GM10248 (cell line): ENCODE results near the gene ADGRG4.
"Not testable (repeated sequence)": the region's sequence is repeated elsewhere in the genome, so short reads cannot be mapped to it uniquely, and the experiment has no call there.

Source experiments
- CTCF ChIA-PET: fragments of 300-600 bp; sonication (Branson Sonifier 250); formaldehyde crosslinking; extraction: SDS; loops from one replicate; lab custom pipeline; 2021; ENCODE audit warnings: antibody characterized with exemption; lab: Yijun Ruan, JAX
- POLR2A ChIA-PET: fragments of 350-650 bp; sonication (Branson Sonifier 250); formaldehyde crosslinking; extraction: SDS; loops from one replicate; lab custom pipeline; 2020; ENCODE audit warnings: antibody characterized with exemption; lab: Yijun Ruan, JAX
- DNase-seq: peaks from one replicate; pipeline ENCODE4 v3.0.0; 2012; ENCODE audit errors: extremely low spot score
- CTCF ChIP-seq: IDR thresholded peaks from 2 replicates; pipeline ENCODE4 v1.5.1; 2012; ENCODE audit warnings: mild to moderate bottlenecking, low read depth; ENCODE audit errors: extremely low read depth, missing control alignments, control extremely low read depth

The ADGRG4 gene

GRCh38 chrX:136300721-136301120 lies at the start of gene ADGRG4:
Gene ADGRG4 (plus strand): TSS chrX:136300963. CDS start chrX:136308778, 7,815 bp downstream.
- POLR2A ChIA-PET, DNase-seq: not testable (repeated sequence)

DNA sequence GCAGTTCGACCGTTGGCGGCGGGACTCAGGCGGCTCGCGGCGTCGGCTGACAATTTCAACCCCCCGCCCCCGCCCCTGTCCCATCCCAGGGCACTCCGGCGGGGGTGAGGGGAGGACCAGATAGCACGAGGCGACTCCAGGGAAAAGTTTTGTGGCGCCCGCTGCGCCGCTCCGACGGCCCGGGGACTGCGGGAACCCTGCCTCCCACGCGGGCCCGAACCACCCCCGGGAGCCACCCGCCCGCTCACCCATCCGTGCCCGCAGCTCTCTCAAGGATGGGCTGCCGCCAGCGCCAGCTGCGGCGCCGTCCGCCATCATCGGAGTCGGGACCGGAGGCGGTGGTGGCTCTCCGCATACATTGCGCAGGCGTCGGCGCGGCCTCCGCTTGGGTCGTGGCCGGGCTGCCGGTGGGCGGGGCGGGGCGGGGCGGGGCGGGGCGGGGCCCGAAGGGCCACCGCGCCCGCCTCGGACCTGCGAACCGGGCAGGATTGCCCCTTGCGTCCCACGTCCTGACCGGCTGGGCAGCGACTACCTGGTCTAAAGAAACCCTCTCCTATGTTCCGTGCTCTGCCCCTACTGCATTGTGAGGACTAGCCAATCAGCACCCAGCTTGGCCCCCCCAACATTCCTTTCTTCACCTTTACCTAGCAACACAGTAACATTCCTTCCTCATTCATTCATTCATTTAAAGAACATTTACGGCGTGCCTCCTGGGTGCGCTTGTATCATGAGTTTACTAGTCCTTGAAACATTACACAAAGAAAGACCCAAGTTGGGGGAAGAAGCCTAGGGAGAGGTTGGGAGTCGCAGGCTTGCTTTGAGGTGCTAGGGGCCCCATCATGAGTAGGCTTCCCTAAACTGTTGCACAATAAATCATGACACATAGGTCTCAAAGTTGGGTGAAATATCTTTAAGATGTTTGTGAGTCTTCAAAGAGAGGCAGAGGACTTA lies 49.4 kb upstream of the ADGRG4 start, which contains the start of gene MAP7D3:
MAP7D3 (minus strand) TSS at position 360 of the 951 bp plus-strand sequence; CDS start at position 318, 42 bp downstream.
- TF ChIP-seq CTCF: no peak
- CTCF ChIA-PET: no interaction called here
- POLR2A ChIA-PET: no interaction called here
- DNase-seq: peak; percentile 87

More at GRCh38 chrX:136300721-136301120, at the start of gene ADGRG4:
- CTCF ChIA-PET: not testable (repeated sequence)

- DNase-seq: no peak
- no peak for TF ChIP-seq CTCF
- CTCF ChIA-PET: interaction anchor here (0.9 to 1.8 kb wide), 2 partner anchors 13 to 227 kb away, joined by 3 to 8 read pairs; no protein-coding TSS in a partner anchor
- POLR2A ChIA-PET: no interaction called here
Measured at GRCh38 chrX:136255541-136255940, 45.2 kb upstream of the ADGRG4 start.

DNA sequence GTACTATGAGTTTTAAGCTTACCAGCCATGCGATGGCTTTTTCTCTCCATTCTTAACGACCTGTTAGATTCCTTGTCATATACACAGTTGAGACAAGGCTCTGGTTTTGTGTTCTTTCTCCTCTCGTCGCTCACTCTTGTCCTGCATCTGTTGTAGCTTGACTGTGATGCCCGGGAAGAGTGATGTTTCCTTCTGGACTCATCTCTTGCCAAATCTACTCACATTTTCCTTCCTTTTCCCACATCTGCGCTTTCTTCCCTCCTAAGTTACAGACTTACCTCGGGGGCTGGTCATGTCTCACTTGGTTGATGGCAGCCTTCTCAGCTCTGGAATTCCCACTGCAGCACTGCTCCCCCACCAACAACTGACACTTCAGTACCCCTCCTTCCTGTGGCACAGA lies 44.7 kb upstream of the ADGRG4 start:
- POLR2A ChIA-PET: no interaction called here
- no peak for TF ChIP-seq CTCF
- CTCF ChIA-PET: interaction anchor here (0.9 to 1.8 kb wide), 2 partner anchors 12 to 228 kb away, joined by 3 to 8 read pairs; no protein-coding TSS in a partner anchor
- no peak for DNase-seq

- TF ChIP-seq CTCF: no peak
- no peak for DNase-seq
- ChIA-PET CTCF (interaction anchor here (2.1 kb wide), 1 partner anchor 9 kb away, joined by 5 read pairs; no protein-coding TSS in a partner anchor), POLR2A (no interaction called here)
Measured at GRCh38 chrX:136258951-136259350, 41.8 kb upstream of the ADGRG4 start.

- POLR2A ChIA-PET: no interaction called here
- TF ChIP-seq CTCF: no peak
- no peak for DNase-seq
- CTCF ChIA-PET: interaction anchor here (0.9 kb wide), 1 partner anchor 9 kb away, joined by 3 read pairs; no protein-coding TSS in a partner anchor
Measured at GRCh38 chrX:136259543-136259942, 41.2 kb upstream of the ADGRG4 start.

- ChIA-PET POLR2A (no interaction called here), CTCF (no interaction called here)
- TF ChIP-seq CTCF: no peak
- no peak for DNase-seq
Measured at GRCh38 chrX:136260776-136261175, 40.0 kb upstream of the ADGRG4 start.
